ENCODE data around the gene PJVK. TPM values are rescaled to one million over a fixed set of nuclear protein-coding genes. Genes with fewer than 3 reads are reported as not detected.

Gene PJVK
- total RNA-seq, 1 experiment from 2014 or later: 7.4 TPM

GRCh38 chr2:178427458-178427857 lies 23.7 kb upstream of the PJVK start:
- no peaks in the 10 kb centered on the region for H3K4me1 Mint-ChIP-seq (ENCODE audit: insufficient read depth, unreplicated experiment)
- H3K4me3 Mint-ChIP-seq (ENCODE audit: unreplicated experiment): no peak overlapping the region
- CTCF ChIA-PET: interaction anchor here (0.7 to 3.4 kb wide), 2 partner anchors 8 to 313 kb away, joined by 4 to 24 read pairs; no protein-coding TSS in a partner anchor
- POLR2A ChIA-PET: interaction anchor here (2.4 kb wide), 1 partner anchor 9 kb away, joined by 9 read pairs; no protein-coding TSS in a partner anchor
- TF ChIP-seq CTCF (IDR thresholded peaks at IDR 0.05; ENCODE audit: unreplicated experiment): no peak
- intact Hi-C loops (cut with micrococcal nuclease): no loop called here
- DNase-seq (ENCODE audit: unreplicated experiment): no peak
- BruUV-seq (replicated peaks): no TSS peak
- H3K36me3 Mint-ChIP-seq (ENCODE audit: insufficient read depth, unreplicated experiment): peaks cover 46% of the 10 kb centered on the region
- peaks cover 8% of the 10 kb centered on the region for H3K9me3 Mint-ChIP-seq (ENCODE audit: unreplicated experiment)
- H3K27ac Mint-ChIP-seq (ENCODE audit: low read depth, unreplicated experiment): no peak overlapping the region
- H3K27me3 Mint-ChIP-seq (ENCODE audit: insufficient read depth, unreplicated experiment): no peaks in the 10 kb centered on the region

DNA sequence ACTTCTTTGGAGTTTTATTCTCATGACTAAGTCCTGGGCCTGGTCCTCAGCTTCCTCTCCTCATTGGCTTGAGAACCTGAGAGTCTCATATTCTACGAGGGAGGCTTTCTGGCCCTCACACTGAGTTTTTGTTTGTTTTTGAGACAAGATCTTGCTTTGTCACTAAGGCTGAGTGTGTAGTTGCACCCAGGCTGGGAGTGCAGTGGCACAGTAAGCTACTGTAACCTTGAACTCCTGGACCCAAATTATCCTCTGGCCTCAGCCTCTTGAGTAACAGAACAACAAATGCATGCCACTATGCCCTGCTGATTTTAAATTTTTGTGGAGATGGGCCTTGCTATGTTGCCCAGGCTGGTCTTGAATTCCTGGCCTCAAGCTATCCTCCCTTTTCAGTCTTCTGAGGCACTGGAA lies 22.8 kb upstream of the PJVK start:
- no peaks in the 10 kb centered on the region for H3K4me1 Mint-ChIP-seq (ENCODE audit: insufficient read depth, unreplicated experiment)
- no peak overlapping the region for H3K4me3 Mint-ChIP-seq (ENCODE audit: unreplicated experiment)
- intact Hi-C loops (cut with micrococcal nuclease): no loop called here
- CTCF ChIA-PET: interaction anchor here (1.4 to 3.4 kb wide), 3 partner anchors 9 to 317 kb away, joined by 7 to 24 read pairs (median 7); partner anchors contain the start of gene RBM45
- H3K36me3 Mint-ChIP-seq (ENCODE audit: insufficient read depth, unreplicated experiment): peaks cover 54% of the 10 kb centered on the region
- DNase-seq (ENCODE audit: unreplicated experiment): no peak
- peaks cover 8% of the 10 kb centered on the region for H3K9me3 Mint-ChIP-seq (ENCODE audit: unreplicated experiment)
- no TSS peak for BruUV-seq (replicated peaks)
- POLR2A ChIA-PET: interaction anchor here (0.8 to 2.4 kb wide), 5 partner anchors 9 to 311 kb away, joined by 3 to 9 read pairs (median 3); partner anchors contain the start of genes PJVK and PRKRA
- TF ChIP-seq CTCF (IDR thresholded peaks at IDR 0.05; ENCODE audit: unreplicated experiment): no peak
- H3K27me3 Mint-ChIP-seq (ENCODE audit: insufficient read depth, unreplicated experiment): no peaks in the 10 kb centered on the region
- H3K27ac Mint-ChIP-seq (ENCODE audit: low read depth, unreplicated experiment): peak overlapping the region; percentile 20

DNA sequence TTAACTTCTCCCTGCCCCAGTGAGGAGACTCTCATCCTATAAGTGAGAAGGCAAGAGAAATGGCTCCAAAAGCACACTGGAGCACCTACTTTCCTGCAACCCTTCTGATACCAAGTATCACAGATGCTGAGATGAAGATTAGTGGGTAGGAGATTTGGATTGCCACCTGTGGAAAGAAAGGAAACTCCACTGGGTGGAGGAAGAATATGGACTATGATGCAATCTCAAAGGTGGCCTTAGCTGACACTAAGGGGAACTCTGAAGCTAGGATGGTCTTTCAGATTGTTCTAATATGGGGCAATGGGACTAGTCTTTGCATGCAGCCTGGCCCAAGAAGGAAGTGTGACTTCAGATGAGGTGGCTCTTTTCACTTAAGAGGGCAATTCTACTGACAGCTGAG lies 21.8 kb upstream of the PJVK start:
- BruUV-seq (replicated peaks): no TSS peak
- H3K4me3 Mint-ChIP-seq (ENCODE audit: unreplicated experiment): no peak overlapping the region
- no peaks in the 10 kb centered on the region for H3K27me3 Mint-ChIP-seq (ENCODE audit: insufficient read depth, unreplicated experiment)
- ChIA-PET CTCF (interaction anchor here (0.7 to 3.4 kb wide), 4 partner anchors 10 to 318 kb away, joined by 3 to 24 read pairs (median 7); partner anchors contain the start of gene RBM45), POLR2A (interaction anchor here (0.8 to 2.4 kb wide), 3 partner anchors 11 to 27 kb away, joined by 3 to 9 read pairs (median 3); partner anchors contain the start of genes PJVK and PRKRA)
- no peak overlapping the region for H3K27ac Mint-ChIP-seq (ENCODE audit: low read depth, unreplicated experiment)
- TF ChIP-seq CTCF (IDR thresholded peaks at IDR 0.05; ENCODE audit: unreplicated experiment): no peak
- H3K9me3 Mint-ChIP-seq (ENCODE audit: unreplicated experiment): peaks cover 8% of the 10 kb centered on the region
- DNase-seq (ENCODE audit: unreplicated experiment): no peak
- H3K36me3 Mint-ChIP-seq (ENCODE audit: insufficient read depth, unreplicated experiment): peaks cover 61% of the 10 kb centered on the region
- intact Hi-C loops (cut with micrococcal nuclease): no loop called here
- no peaks in the 10 kb centered on the region for H3K4me1 Mint-ChIP-seq (ENCODE audit: insufficient read depth, unreplicated experiment)

GRCh38 chr2:178436662-178437061 lies 14.5 kb upstream of the PJVK start:
- ChIA-PET POLR2A (interaction anchor here (0.7 kb wide), 1 partner anchor 456 kb away, joined by 3 read pairs; no protein-coding TSS in a partner anchor), CTCF (interaction anchor here (0.6 kb wide), 1 partner anchor 13 kb away, joined by 3 read pairs; no protein-coding TSS in a partner anchor)
- no TSS peak for BruUV-seq (replicated peaks)
- no peak for DNase-seq (ENCODE audit: unreplicated experiment)
- Mint-ChIP-seq H3K4me3 (ENCODE audit: unreplicated experiment) (no peak overlapping the region), H3K27me3 (ENCODE audit: insufficient read depth, unreplicated experiment) (no peaks in the 10 kb centered on the region), H3K9me3 (ENCODE audit: unreplicated experiment) (no peaks in the 10 kb centered on the region), H3K36me3 (ENCODE audit: insufficient read depth, unreplicated experiment) (peaks cover 88% of the 10 kb centered on the region), H3K4me1 (ENCODE audit: insufficient read depth, unreplicated experiment) (no peaks in the 10 kb centered on the region), H3K27ac (ENCODE audit: low read depth, unreplicated experiment) (no peak overlapping the region)
- intact Hi-C loops (cut with micrococcal nuclease): no loop called here
- no peak for TF ChIP-seq CTCF (IDR thresholded peaks at IDR 0.05; ENCODE audit: unreplicated experiment)

Data from MCF 10A (cell line).